Nasal cavity respiratory epithelium epithelial cell of viscerocranial mucosa (primary cell): ENCODE results near the gene KLK11. TPM values are rescaled to one million over a fixed set of nuclear protein-coding genes. Genes with fewer than 3 reads are reported as not detected.

ENCODE experiments used
- total RNA-seq: library from RNA; depleted of rRNA; stranded (reverse); fragments of >200 nt; gene quantifications from 2 replicates; pipeline ENCODE4 v1.2.3, GENCODE V29; 2014

KLK11 gene, protein sequence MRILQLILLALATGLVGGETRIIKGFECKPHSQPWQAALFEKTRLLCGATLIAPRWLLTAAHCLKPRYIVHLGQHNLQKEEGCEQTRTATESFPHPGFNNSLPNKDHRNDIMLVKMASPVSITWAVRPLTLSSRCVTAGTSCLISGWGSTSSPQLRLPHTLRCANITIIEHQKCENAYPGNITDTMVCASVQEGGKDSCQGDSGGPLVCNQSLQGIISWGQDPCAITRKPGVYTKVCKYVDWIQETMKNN
- total RNA-seq, result 17.4 and 29.0 TPM in 2 replicates

DNA sequence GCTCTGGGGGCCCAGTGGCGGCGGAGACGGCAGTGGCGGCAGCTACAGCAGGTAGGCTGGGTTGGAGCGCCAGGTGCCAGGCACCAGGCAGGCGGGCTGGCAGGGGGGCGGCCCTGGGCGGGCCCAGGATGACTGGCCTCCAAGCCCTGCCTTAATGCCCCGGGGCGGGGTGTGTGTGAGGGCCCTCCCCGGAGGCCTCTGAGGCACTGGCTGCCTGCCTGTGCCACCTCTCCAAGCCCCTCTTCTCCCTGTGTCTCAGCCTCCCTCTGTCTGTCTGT lies at the start of gene KLK11:
TSS of gene KLK11 (minus strand) at position 63 of the 278 bp plus-strand sequence. CDS start 985 bp downstream, outside the sequence.

DNA sequence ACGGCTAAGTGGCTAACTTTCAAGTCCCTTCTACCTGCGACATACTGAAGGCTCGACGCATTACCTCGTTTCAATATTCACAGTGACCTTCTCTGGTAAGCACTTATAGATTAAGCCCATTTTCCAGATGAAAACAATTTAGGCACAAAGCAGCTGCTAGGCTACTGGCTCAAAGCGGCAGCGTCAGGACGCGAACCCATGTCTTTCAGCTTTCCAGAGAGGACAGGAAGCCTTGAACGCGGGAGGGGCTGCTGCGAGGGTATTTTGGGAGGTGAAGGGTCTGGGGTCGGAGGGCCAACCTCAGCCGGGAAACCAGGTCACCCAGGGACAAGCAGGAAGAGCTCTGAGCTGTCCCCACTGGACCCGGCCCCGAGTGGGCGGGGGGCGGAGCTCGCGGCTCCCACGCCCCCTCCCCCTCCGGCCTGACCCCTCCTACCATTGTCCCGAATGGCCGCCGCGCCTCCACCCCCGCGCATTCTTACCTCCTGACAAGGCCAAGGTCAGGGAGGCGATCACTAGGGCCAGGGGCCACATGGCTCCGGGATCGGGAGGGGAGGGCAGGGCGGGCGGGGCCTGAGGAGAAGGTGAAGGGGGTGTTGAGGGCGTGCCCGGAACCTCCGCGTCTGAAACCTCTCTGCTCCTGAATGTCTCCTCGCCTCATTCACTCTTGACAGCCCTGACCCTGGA lies 38.3 kb upstream of the KLK11 start, which contains the start of gene KLK13:
TSS of gene KLK13 (minus strand) at position 559 of the 687 bp plus-strand sequence. CDS start at position 534, 25 bp downstream.

DNA sequence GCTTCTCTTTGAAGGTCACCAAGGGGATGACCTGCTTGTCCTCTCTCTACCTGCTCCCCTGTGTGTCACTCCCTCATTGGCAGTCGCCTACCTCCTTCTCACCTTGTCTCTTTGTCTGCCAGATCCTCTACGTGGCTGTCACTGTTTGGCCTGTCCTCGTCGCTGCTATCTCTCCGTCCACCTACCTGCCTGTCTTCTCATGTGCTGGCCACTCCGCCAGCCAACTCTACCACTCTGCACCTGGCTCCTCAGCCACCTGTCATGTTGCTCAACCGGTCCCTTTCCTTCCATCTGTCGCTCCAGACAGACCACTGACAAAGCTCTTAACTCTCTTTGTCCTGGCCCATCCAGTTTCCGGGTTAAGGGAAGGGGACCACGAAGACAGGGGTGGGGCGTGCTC lies 8.3 kb upstream of the KLK11 start, which contains the start of gene KLK12:
TSS of gene KLK12 (minus strand) at position 299 of the 400 bp plus-strand sequence. CDS start 381 bp downstream, outside the sequence.

DNA sequence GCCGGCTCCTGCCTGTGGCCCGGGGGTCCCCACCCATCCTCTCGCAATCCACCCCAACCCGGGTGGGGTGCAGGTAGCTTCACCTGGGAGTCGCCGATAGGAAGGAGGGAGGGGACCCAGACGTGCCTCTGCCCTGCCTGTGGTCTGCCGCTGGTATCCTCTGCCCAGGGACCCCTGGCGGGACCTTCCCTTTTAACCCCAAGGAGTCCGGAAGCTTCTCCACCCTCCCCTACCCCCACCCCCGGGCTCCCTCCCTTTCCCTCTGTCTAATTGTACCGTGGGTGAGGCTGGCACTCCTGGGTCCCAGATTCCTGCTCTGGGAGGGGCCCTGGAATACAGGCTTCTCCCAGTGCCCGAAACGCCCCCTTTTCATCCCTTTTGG lies 6.9 kb downstream of the KLK11 start, which contains the start of gene KLK10:
TSS of gene KLK10 (minus strand) at position 166 of the 382 bp plus-strand sequence. CDS start 579 bp downstream, outside the sequence.

DNA sequence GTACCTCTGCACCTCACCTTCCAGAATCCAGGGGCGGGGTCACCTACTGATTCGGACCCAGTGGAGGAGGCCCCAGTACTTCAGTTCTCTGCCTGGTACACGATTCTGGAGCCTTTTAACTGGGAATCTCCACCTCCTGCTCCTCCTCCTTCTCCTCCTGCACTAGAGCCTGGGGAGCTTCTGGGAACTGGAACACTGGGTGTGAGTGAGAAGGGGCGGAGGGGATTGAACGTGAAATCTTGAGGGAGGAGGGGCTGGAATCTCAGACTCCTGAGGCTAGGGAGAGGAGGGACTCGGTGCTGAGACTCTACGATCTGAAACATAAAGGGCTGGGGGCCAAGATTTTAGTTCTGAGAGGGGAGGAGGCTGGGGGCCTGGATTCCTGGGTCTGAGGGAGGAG lies 24.9 kb downstream of the KLK11 start, which contains the start of gene KLK8:
TSS of gene KLK8 (minus strand) at position 90 of the 400 bp plus-strand sequence. CDS start 437 bp downstream, outside the sequence.

DNA sequence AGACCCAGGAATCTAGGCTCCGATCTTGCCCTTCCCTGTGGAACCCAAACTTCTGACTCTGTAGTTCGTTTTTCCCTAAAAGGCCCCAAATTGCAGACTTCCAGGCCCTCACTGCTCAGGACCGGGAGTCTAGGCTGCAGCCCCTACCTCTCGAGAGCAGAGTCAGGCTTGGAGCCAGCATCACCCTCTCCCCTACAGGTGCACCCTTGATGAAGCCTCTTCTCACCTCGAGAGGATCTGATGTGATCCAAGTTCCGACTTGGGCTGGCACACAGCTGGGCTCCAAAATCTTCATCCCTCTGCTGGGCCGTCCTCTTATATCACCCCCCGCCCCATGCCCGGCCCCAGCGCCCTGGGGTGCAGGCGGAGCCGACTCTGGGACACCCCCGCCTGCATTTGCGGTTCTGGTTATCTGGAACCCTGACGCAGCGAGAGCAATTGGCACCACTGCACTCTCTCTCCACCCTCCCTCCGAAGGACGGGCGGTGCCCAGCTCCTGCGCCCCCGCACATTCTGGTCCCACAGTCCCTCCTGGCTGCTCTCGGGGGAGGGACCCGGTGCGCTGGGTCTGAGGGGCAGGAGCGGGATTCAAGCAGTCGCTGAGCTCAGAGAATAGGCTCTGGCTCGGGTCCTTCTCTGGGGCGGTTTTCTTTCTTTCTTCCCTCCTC lies 42.7 kb downstream of the KLK11 start, which contains the start of gene KLK7:
TSS of gene KLK7 (minus strand) at position 293 of the 668 bp plus-strand sequence. CDS start 1,518 bp downstream, outside the sequence.

Other genes with a start within 250 kb of the KLK11 start
- gene ACP4, start 236.2 kb downstream of the KLK11 start, total RNA-seq, result not detected in 2 replicates
- gene KLK1, start 202.8 kb downstream of the KLK11 start, total RNA-seq, result 0.14 TPM in 1 of 2 replicates, not detected in the other
- gene KLK15, start 193.0 kb downstream of the KLK11 start, total RNA-seq, result not detected in 2 replicates
- not detected in 2 replicates for gene KLK3, start 171.7 kb downstream of the KLK11 start, total RNA-seq
- not detected in 2 replicates for gene KLK2, start 153.2 kb downstream of the KLK11 start, total RNA-seq
- gene KLK4, start 115.2 kb downstream of the KLK11 start, total RNA-seq, result not detected in 2 replicates
- gene KLK5, start 73.6 kb downstream of the KLK11 start, total RNA-seq, result 25.0 and 189 TPM in 2 replicates
- 2.5 and 3.4 TPM in 2 replicates for gene KLK6, start 57.0 kb downstream of the KLK11 start, total RNA-seq
- gene KLK7, start 42.7 kb downstream of the KLK11 start, total RNA-seq, result 15.0 and 22.9 TPM in 2 replicates
- 27.8 and 86.5 TPM in 2 replicates for gene KLK8, start 25.0 kb downstream of the KLK11 start, total RNA-seq
- gene KLK10, start 6.9 kb downstream of the KLK11 start, total RNA-seq, result 36.2 and 66.0 TPM in 2 replicates
- gene KLK12, start 8.4 kb upstream of the KLK11 start, total RNA-seq, result 0.14 and 17.1 TPM in 2 replicates
- gene KLK13, start 38.5 kb upstream of the KLK11 start, total RNA-seq, result 0.68 and 1.3 TPM in 2 replicates
- under 0.01 and 0.21 TPM in 2 replicates for gene KLK14, start 56.3 kb upstream of the KLK11 start, total RNA-seq
- 8.2 and 10.0 TPM in 2 replicates for gene CTU1, start 81.8 kb upstream of the KLK11 start, total RNA-seq
- not detected in 2 replicates for gene SIGLEC9, start 98.3 kb upstream of the KLK11 start, total RNA-seq
- not detected in 2 replicates for gene SIGLEC7, start 115.7 kb upstream of the KLK11 start, total RNA-seq
- not detected in 2 replicates for gene CD33, start 198.5 kb upstream of the KLK11 start, total RNA-seq
- gene SIGLECL1, start 224.5 kb upstream of the KLK11 start, total RNA-seq, result not detected in 2 replicates